Mucosa of descending colon (tissue), 3 donors: ENCODE data around the gene TMEM87B. TPM values are rescaled to one million over a fixed set of nuclear protein-coding genes. Genes with fewer than 3 reads are reported as not detected.
"Not testable (repeated sequence)": the region's sequence is repeated elsewhere in the genome, so short reads cannot be mapped to it uniquely, and the experiment has no call there.

ENCODE experiments used
- ATAC-seq: fragments of 200-7000 bp; cut with Tn5 transposase; one replicate; pipeline ENCODE4 v1.9.1; 2020; ENCODE audit warnings: mild to moderate bottlenecking, moderate library complexity
- DNase-seq, 3 donors: peaks; one replicate each; pipeline ENCODE4 v3.0.0-alpha.2; 2020
- H3K36me3 ChIP-seq: fragments of 200-600 bp; one replicate; pipeline ENCODE4 v1.8.0; 2021; ENCODE audit warnings: low read depth, mild to moderate bottlenecking
- H3K4me1 ChIP-seq: fragments of 200-600 bp; one replicate; pipeline ENCODE4 v1.8.0; 2021; ENCODE audit warnings: low read depth, mild to moderate bottlenecking
- H3K4me3 ChIP-seq: fragments of 200-600 bp; one replicate; pipeline ENCODE4 v1.8.0; 2021; ENCODE audit warnings: mild to moderate bottlenecking
- H3K9me3 ChIP-seq: fragments of 200-600 bp; one replicate; pipeline ENCODE4 v1.8.0; 2021; ENCODE audit warnings: mild to moderate bottlenecking
- intact Hi-C, 2 donors: fragments of 100-400 bp; cut with DNase I in 1 of 2; cut with micrococcal nuclease in 1 of 2; formaldehyde crosslinking; loops; one replicate each; pipeline versions ENCODE4 v1.11.0 to v1.11.1; 2022; cut with DNase I, micrococcal nuclease
- total RNA-seq, 3 donors: library from RNA; stranded (reverse); fragmentation: NEBNext Ultra II Directional in 2 of 3; extraction: Animal tissue kit (Norgen Biotek cat#: 25700) in 2 of 3; gene quantifications; one replicate each; pipeline versions ENCODE4 v1.2.1 to v1.2.4, GENCODE V29; 2021 to 2023
- TF ChIP-seq, protein P1 (sequence below): fragments of 200-600 bp; IDR thresholded peaks from one replicate; pipeline ENCODE4 v1.8.0; 2022; ENCODE audit warnings: antibody characterized with exemption, mild to moderate bottlenecking
- donor health status: DM: no; HTN: no; CAD: no; lungs with moderate emphysema.
- donor health status: DM: no; HTN: no; CAD: no.
- donor health status: DM: no; HTN: yes; CAD: no.

The TMEM87B gene
- total RNA-seq, 3 donors from 2014 or later = 39.2 to 72.2 (median 55.7) TPM

DNA sequence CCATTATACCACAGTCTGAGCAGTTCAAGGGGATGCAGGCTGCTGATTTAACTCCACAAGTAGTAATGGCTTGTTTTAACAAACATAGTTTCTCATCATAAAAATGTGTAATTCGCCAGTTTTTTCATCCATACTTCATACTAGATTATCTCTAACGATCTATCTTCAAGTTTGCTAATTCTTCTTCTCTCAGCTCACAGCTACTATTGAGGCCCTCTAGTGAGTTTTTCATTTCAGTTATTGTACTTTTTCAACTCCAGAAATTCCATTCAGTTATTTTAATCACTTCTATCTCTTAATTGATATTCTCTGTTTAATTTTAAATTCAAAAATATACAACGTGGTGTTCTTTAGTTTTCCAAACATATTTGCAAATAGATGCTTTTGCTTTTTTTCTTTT, 20.1 kb upstream of the TMEM87B start:
- ATAC-seq (no peak), DNase-seq (no peak)
- TF ChIP-seq, protein P1, sequence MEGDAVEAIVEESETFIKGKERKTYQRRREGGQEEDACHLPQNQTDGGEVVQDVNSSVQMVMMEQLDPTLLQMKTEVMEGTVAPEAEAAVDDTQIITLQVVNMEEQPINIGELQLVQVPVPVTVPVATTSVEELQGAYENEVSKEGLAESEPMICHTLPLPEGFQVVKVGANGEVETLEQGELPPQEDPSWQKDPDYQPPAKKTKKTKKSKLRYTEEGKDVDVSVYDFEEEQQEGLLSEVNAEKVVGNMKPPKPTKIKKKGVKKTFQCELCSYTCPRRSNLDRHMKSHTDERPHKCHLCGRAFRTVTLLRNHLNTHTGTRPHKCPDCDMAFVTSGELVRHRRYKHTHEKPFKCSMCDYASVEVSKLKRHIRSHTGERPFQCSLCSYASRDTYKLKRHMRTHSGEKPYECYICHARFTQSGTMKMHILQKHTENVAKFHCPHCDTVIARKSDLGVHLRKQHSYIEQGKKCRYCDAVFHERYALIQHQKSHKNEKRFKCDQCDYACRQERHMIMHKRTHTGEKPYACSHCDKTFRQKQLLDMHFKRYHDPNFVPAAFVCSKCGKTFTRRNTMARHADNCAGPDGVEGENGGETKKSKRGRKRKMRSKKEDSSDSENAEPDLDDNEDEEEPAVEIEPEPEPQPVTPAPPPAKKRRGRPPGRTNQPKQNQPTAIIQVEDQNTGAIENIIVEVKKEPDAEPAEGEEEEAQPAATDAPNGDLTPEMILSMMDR = no peak
- intact Hi-C loops = no loop called here
- no peaks in the 10 kb centered on the region for H3K9me3 ChIP-seq
- peaks cover 11% of the 10 kb centered on the region for H3K4me1 ChIP-seq
- H3K36me3 ChIP-seq = no peaks in the 10 kb centered on the region
- H3K4me3 ChIP-seq = no peak overlapping the region

DNA sequence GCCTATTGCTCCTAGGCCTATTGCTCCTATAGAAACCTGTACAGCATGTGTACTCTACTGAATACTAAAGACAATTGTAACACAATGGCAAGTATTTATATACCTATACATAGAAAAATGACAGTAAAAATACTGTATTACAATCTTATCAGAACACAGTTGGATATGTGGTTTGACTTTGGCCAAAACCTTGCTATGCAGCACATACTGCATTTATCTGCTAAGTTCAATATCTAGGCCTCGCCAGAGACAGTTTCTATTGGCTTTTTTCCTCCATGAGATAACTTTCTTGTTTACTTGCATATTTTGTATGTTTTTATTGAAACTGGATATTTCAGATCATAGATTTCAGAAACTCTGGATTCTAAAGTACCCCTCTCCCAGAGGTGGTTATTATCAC, 19.3 kb upstream of the TMEM87B start:
- intact Hi-C loops = no loop called here
- H3K4me3 ChIP-seq = no peak overlapping the region
- TF ChIP-seq, protein P1 = no peak
- H3K4me1 ChIP-seq = peaks cover 11% of the 10 kb centered on the region
- no peaks in the 10 kb centered on the region for H3K9me3 ChIP-seq
- ATAC-seq (no peak), DNase-seq (no peak)
- H3K36me3 ChIP-seq = no peaks in the 10 kb centered on the region

DNA sequence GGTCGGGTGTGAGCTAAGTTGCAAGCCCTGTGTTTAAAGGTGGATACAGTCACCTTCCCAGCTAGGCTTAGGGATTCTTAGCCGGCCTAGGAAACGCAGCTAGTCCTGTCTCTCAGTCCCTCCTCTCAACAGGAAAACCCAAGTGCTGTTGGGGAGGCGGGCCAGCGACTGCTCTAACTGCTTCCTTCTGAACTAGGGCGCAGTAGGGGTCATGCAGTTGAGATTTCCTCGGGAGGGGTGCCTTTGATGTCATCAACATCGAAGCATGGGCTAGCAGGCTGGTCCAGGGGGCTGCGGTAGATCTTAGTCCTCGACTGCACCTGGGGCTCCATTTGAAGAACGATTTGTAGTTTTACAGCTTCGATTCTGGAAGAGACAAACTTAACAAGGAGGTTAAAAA, 15.5 kb upstream of the TMEM87B start:
- intact Hi-C loops, ATAC-seq: not testable (repeated sequence)

DNA sequence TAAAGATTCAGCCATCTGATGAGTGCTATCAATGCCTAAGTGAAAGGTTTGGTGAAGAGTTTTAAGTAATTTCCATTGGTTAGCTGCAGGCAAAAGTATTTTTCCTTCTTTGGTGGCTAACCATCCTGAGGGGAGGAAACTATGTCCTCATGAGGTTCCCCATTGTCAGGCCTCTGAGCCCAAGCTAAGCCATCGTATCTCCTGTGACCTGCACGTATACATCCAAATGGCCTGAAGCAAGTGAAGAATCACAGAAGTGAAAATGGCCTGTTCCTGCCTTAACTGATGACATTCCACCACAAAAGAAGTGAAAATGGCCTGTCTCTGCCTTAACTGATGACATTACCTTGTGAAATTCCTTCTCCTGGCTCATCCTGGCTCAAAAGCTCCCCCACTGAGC, 15.0 kb upstream of the TMEM87B start:
- DNase-seq, H3K9me3 ChIP-seq, ATAC-seq, H3K4me1 ChIP-seq, H3K4me3 ChIP-seq, H3K36me3 ChIP-seq, intact Hi-C loops: not testable (repeated sequence)

More for the DNA sequence above, 15.5 kb upstream of the TMEM87B start:
- not testable (repeated sequence) for H3K4me3 ChIP-seq, DNase-seq, H3K9me3 ChIP-seq, H3K4me1 ChIP-seq, H3K36me3 ChIP-seq

DNA sequence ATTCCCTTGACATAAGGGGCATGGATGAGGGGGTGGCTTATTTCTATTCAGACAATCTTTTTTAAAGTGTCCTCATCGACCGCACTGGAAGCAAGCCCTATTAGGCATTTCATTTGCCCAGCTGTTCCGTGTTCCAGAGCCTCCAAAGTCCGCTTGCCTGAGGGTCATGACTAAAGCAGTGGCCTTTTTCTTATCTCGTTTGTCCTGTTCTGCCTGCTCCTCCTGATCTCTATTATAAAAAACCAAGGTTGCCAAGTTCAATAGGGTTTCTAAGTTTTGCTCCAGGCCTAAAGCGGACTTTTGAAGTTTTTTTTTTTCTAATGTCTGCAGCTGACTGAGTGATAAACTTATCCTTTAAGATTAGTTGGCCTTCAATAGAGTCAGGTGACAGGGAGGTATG, 13.6 kb upstream of the TMEM87B start:
- H3K4me3 ChIP-seq, H3K9me3 ChIP-seq, H3K4me1 ChIP-seq, ATAC-seq, H3K36me3 ChIP-seq, intact Hi-C loops: not testable (repeated sequence)
- peak in 1 of 3 donors; percentile 50 for DNase-seq

DNA sequence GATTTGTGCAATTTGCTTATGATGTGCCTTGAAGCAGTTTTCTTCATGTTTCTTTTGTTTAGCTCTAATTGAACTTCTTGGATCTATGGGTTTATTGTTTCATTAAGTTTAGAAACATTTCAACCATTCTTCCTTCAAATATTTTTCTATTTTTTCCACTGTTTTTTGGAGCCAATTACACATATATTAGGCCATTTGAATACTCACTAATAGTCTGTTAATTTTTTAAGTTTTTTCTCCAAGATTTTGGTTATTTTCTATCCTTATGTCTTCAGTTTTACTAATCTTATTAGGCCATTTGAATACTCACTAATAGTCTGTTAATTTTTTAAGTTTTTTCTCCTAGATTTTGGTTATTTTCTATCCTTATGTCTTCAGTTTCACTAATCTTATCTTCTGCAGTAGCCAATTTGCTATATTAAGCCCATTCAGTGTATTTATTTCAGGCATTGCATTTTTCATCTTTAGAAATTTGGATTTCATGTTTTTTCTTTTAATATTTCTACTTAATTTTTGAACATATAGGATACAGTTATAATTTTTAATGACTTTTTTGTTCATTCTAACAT, 9.5 kb upstream of the TMEM87B start:
- ATAC-seq = no peak
- no peak for DNase-seq
- Histone ChIP-seq H3K4me1 (peaks cover 15% of the 10 kb centered on the region), H3K4me3 (no peak overlapping the region), H3K36me3 (no peaks in the 10 kb centered on the region), H3K9me3 (no peaks in the 10 kb centered on the region)
- TF ChIP-seq, protein P1 = no peak
- intact Hi-C loops = loop anchor here (5.0 kb wide), 2 partner anchors 148 to 163 kb away; partner anchors contain the start of genes MERTK (in 2 of the 2) and ANAPC1 (in 1 of the 2)

DNA sequence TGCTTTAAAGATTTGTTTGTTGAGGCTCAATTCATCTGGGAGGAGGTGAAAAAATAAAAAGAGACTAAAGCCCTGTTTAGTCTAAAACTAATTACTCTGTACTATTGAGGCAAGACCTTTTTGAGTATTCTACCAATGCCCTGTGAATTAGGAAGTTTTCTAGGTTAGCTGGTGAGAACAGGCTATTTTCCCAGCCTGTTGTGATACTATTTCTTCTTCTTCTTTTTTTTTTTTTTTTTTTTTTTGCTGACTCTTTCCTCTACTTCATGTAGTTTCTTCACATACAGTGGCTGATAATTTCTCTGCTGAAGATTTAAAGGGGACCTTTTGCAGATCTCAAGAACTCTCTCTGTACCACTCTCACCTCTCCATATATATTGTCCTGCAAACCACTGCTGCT, 8.8 kb upstream of the TMEM87B start:
- Histone ChIP-seq H3K4me1 (peaks cover 17% of the 10 kb centered on the region), H3K9me3 (no peaks in the 10 kb centered on the region), H3K4me3 (no peak overlapping the region), H3K36me3 (no peaks in the 10 kb centered on the region)
- intact Hi-C loops = loop anchor here (5.0 kb wide), 2 partner anchors 149 to 164 kb away; partner anchors contain the start of genes MERTK (in 2 of the 2) and ANAPC1 (in 1 of the 2)
- DNase-seq (no peak), ATAC-seq (no peak)
- TF ChIP-seq, protein P1 = no peak
